OCI-LY7 (cell line): ENCODE measurements around the gene C18orf54. TPM values are rescaled to one million over a fixed set of nuclear protein-coding genes. Genes with fewer than 3 reads are reported as not detected.

Source experiments
- BruUV-seq: library from RNA; stranded (reverse); fragments of 400-500 nt; replicated peaks from 2 replicates; lab custom pipeline; 2021; lab: Mats Ljungman, UMichigan
- CTCF ChIA-PET: fragments of 300-600 bp; sonication (Branson Sonifier 250); formaldehyde crosslinking; loops from one replicate; lab custom pipeline; 2022; ENCODE audit warnings: antibody characterized with exemption; ENCODE audit not compliant: unreplicated experiment; lab: Charles Lee
- POLR2A ChIA-PET: fragments of 300-600 bp; sonication (Branson Sonifier 250); formaldehyde crosslinking; loops from one replicate; lab custom pipeline; 2022; ENCODE audit warnings: antibody characterized with exemption; lab: Charles Lee
- DNase-seq: peaks from one replicate; pipeline ENCODE4 v3.0.0-alpha.2; 2015; ENCODE audit warnings: low spot score
- H2AFZ ChIP-seq: fragments of 200-600 bp; sonication (generic), shearing (Covaris generic); 2 replicates; pipeline ENCODE4 v1.6.1; 2014; ENCODE audit warnings: mild to moderate bottlenecking, antibody characterized with exemption, low read length, moderate library complexity
- H3K27ac ChIP-seq: fragments of 200-600 bp; sonication (generic); 2 replicates; pipeline ENCODE4 v1.5.1; 2014; ENCODE audit warnings: mixed run types, low read depth, mild to moderate bottlenecking, moderate library complexity, low read length, inconsistent platforms; ENCODE audit not compliant: poor library complexity, severe bottlenecking
- H3K36me3 ChIP-seq: fragments of 200-600 bp; sonication (generic); 2 replicates; pipeline ENCODE4 v1.6.1; 2014; ENCODE audit warnings: mild to moderate bottlenecking, antibody characterized with exemption, low read length, moderate library complexity, mixed read lengths; ENCODE audit not compliant: insufficient read depth
- H3K4me1 ChIP-seq: fragments of 200-600 bp; sonication (generic); 2 replicates; pipeline ENCODE4 v1.5.1; 2014; ENCODE audit warnings: mild to moderate bottlenecking, low read length; ENCODE audit not compliant: insufficient read depth, poor library complexity, severe bottlenecking
- H3K4me2 ChIP-seq: fragments of 200-600 bp; sonication (generic); 2 replicates; pipeline ENCODE4 v1.6.1; 2014; ENCODE audit warnings: mild to moderate bottlenecking, low read length
- H3K4me3 ChIP-seq: fragments of 200-600 bp; sonication (generic); 2 replicates; pipeline ENCODE4 v1.5.1; 2014; ENCODE audit warnings: mild to moderate bottlenecking, low read depth, low read length; ENCODE audit not compliant: poor library complexity, severe bottlenecking
- H3K79me2 ChIP-seq: fragments of 200-600 bp; sonication (generic); 2 replicates; pipeline ENCODE4 v1.6.1; 2016; ENCODE audit warnings: low read depth, mild to moderate bottlenecking, low read length, moderate library complexity, mixed read lengths; ENCODE audit not compliant: insufficient read depth
- H3K9me2 ChIP-seq: fragments of 200-600 bp; sonication (generic); 2 replicates; pipeline ENCODE4 v1.6.1; 2016; ENCODE audit warnings: mild to moderate bottlenecking, low read length, mixed read lengths; ENCODE audit not compliant: insufficient read depth
- H3K9me3 ChIP-seq: fragments of 200-600 bp; sonication (generic); 2 replicates; pipeline ENCODE4 v1.6.1; 2014; ENCODE audit warnings: mild to moderate bottlenecking, mixed run types, low read length, mixed read lengths
- H4K20me1 ChIP-seq: fragments of 200-600 bp; sonication (generic); 2 replicates; pipeline ENCODE4 v1.6.1; 2014; ENCODE audit warnings: mild to moderate bottlenecking, antibody characterized with exemption, low read length, moderate library complexity, mixed read lengths; ENCODE audit not compliant: insufficient read depth
- CTCF ChIP-seq: fragments of 200-600 bp; sonication (generic); conservative IDR thresholded peaks from 2 replicates; pipeline ENCODE4 v1.5.1; 2014; ENCODE audit warnings: mild to moderate bottlenecking, antibody characterized with exemption, low read length, moderate library complexity, mixed read lengths
- EZH2phosphoT487 ChIP-seq: fragments of 200-600 bp; sonication (generic); IDR thresholded peaks from 2 replicates; pipeline ENCODE4 v1.6.1; 2018; ENCODE audit warnings: low read depth, borderline replicate concordance, mild to moderate bottlenecking, mixed run types, antibody characterized with exemption, low read length, moderate library complexity, mixed read lengths
- intact Hi-C: fragments of 100-400 bp; cut with micrococcal nuclease; formaldehyde crosslinking; loops from one replicate; pipeline ENCODE4 v1.10.0; 2022; ENCODE audit not compliant: unreplicated experiment
- total RNA-seq, 2 experiments: library from RNA; depleted of rRNA in 1 of 2; stranded (reverse); fragments of >200 nt in 1 of 2; shearing (Covaris generic) in 1 of 2; gene quantifications; 2 replicates each; pipeline ENCODE4 v1.2.3, GENCODE V29; 2014 to 2022

Gene C18orf54
- total RNA-seq, 2 experiments from 2014 or later: 4.9 to 14.1 TPM

- CTCF ChIA-PET: no interaction called here
- TF ChIP-seq CTCF: no peak
- no peak for TF ChIP-seq EZH2phosphoT487
- no peak overlapping the region for H3K4me2 ChIP-seq
These were observed 20.4 kb downstream of the C18orf54 start for GRCh38 chr18:54378057-54378456.

GRCh38 chr18:54381640-54382039, 23.9 kb downstream of the C18orf54 start:
- intact Hi-C loops: no loop called here
- TF ChIP-seq CTCF: no peak
- no peak for TF ChIP-seq EZH2phosphoT487
- Histone ChIP-seq H3K4me2 (no peak overlapping the region), H3K79me2 (no peaks in the 10 kb centered on the region), H3K4me3 (no peak overlapping the region), H3K27ac (no peak overlapping the region), H4K20me1 (no peaks in the 10 kb centered on the region), H3K36me3 (peaks cover 16% of the 10 kb centered on the region), H2AFZ (no peak overlapping the region), H3K9me3 (no peaks in the 10 kb centered on the region), H3K4me1 (no peaks in the 10 kb centered on the region), H3K9me2 (no peaks in the 10 kb centered on the region)
- BruUV-seq: no TSS peak
- POLR2A ChIA-PET: no interaction called here
- no peak for DNase-seq
- CTCF ChIA-PET: no interaction called here

More at GRCh38 chr18:54378057-54378456, 20.4 kb downstream of the C18orf54 start:
- Histone ChIP-seq H4K20me1 (no peaks in the 10 kb centered on the region), H3K9me3 (no peaks in the 10 kb centered on the region), H3K79me2 (no peaks in the 10 kb centered on the region), H3K9me2 (no peaks in the 10 kb centered on the region), H3K36me3 (peaks cover 35% of the 10 kb centered on the region), H3K4me3 (no peak overlapping the region), H2AFZ (no peak overlapping the region), H3K27ac (no peak overlapping the region), H3K4me1 (no peaks in the 10 kb centered on the region)
- intact Hi-C loops: no loop called here
- DNase-seq: no peak
- no TSS peak for BruUV-seq
- POLR2A ChIA-PET: interaction anchor here (1.3 kb wide), 1 partner anchor 12 kb away, joined by 3 read pairs; no protein-coding TSS in a partner anchor

- Histone ChIP-seq H3K4me3 (no peak overlapping the region), H4K20me1 (no peaks in the 10 kb centered on the region), H3K79me2 (no peaks in the 10 kb centered on the region), H3K36me3 (peaks cover 16% of the 10 kb centered on the region), H3K4me2 (no peak overlapping the region), H2AFZ (no peak overlapping the region), H3K4me1 (no peaks in the 10 kb centered on the region), H3K9me3 (no peaks in the 10 kb centered on the region), H3K9me2 (no peaks in the 10 kb centered on the region), H3K27ac (no peak overlapping the region)
- TF ChIP-seq CTCF (no peak), EZH2phosphoT487 (no peak)
- no TSS peak for BruUV-seq
- DNase-seq: no peak
- intact Hi-C loops: no loop called here
- ChIA-PET CTCF (no interaction called here), POLR2A (no interaction called here)
These were observed 24.4 kb downstream of the C18orf54 start for GRCh38 chr18:54382076-54382475.
